ENCODE results near the gene MMP1. TPM values are rescaled to one million over a fixed set of nuclear protein-coding genes. Genes with fewer than 3 reads are reported as not detected.
"Not testable (repeated sequence)": the region's sequence is repeated elsewhere in the genome, so short reads cannot be mapped to it uniquely, and the experiment has no call there.

MMP1 gene
- total RNA-seq, 1 experiment from 2014 or later, result 19.7 TPM

- DNase-seq (ENCODE audit: low spot score), result peak; percentile 93
These were observed 37.5 kb downstream of the MMP1 start for GRCh38 chr11:102760344-102761035.

- peak; percentile 55 for DNase-seq (ENCODE audit: low spot score)
These were observed 40.0 kb downstream of the MMP1 start for GRCh38 chr11:102757823-102758549.

DNA sequence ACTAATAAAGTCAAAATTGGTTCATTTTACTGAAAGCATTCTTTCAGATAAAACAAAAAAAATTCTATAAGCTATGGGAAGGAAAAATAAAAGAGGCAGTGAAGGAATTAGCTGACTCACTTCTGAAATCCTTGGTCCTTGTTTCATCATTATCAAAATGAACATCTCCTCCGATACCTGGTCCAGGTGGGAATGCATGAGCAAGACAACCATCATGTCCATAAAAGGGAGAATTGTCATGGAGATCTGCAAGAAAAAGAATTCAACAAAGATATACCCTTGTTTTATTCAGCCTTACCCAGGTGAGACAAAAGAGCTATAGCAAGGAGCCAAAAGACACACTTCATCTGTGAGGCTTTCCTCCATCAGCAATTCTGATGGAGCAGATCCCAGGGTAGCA, 44.7 kb downstream of the MMP1 start:
- no peak for DNase-seq (ENCODE audit: low spot score)

DNA sequence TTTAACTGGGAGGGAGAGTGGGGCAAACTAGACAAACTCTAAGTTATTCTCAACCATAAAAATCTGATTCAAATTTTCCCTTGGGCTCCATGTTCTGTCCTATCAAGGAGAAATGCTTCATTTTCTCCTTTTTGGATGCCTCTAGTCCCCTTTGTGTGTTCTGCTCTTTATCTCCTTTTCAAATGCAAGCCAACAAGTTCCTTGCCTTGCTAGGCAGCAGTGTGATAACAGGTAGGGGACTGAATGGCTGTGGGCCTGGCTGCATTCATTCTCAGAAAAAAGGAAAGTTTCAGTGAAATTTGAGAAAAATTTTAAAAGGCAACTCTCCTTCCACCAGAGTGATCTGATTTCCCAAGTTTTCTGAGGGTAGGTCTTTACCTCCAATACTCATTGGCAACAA, 46.3 kb downstream of the MMP1 start:
- DNase-seq (ENCODE audit: low spot score), result no peak

- DNase-seq (ENCODE audit: low spot score), result no peak
These were observed 48.7 kb downstream of the MMP1 start for GRCh38 chr11:102749101-102749722.

GRCh38 chr11:102746746-102747578, 51.0 kb downstream of the MMP1 start:
- DNase-seq (ENCODE audit: low spot score), result not testable (repeated sequence)

Other genes with a start within 250 kb of the MMP1 start
- 0.07 TPM in 1 of 2 replicates, not detected in the other for gene MMP20, start 172.8 kb downstream of the MMP1 start, total RNA-seq (2014; rRNA removed; shearing (Covaris generic))
- gene MMP27, start 92.4 kb downstream of the MMP1 start, total RNA-seq (2014; rRNA removed; shearing (Covaris generic)), result not detected in 2 replicates
- not detected in 2 replicates for gene MMP8, start 73.2 kb downstream of the MMP1 start, total RNA-seq (2014; rRNA removed; shearing (Covaris generic))
- gene MMP10, start 17.5 kb downstream of the MMP1 start, total RNA-seq (2014; rRNA removed; shearing (Covaris generic)), result 2.5 and 6.4 TPM in 2 replicates
- 8.6 and 20.0 TPM in 2 replicates for gene MMP3, start 45.4 kb upstream of the MMP1 start, total RNA-seq (2014; rRNA removed; shearing (Covaris generic))
- gene MMP12, start 76.8 kb upstream of the MMP1 start, total RNA-seq (2014; rRNA removed; shearing (Covaris generic)), result 0.10 TPM in 2 replicates
- gene MMP13, start 157.6 kb upstream of the MMP1 start, total RNA-seq (2014; rRNA removed; shearing (Covaris generic)), result 2.3 and 4.2 TPM in 2 replicates